GM12878 (cell line): ENCODE measurements around the gene NRXN3. TPM values are rescaled to one million over a fixed set of nuclear protein-coding genes. Genes with fewer than 3 reads are reported as not detected.

Source experiments
- ATAC-seq: fragments of 200-7000 bp; cut with Tn5 transposase; 3 replicates; pipeline ENCODE4 v1.9.1; 2020; ENCODE audit warnings: mild to moderate bottlenecking, moderate library complexity
- BruUV-seq: library from RNA; stranded (reverse); fragments of 400-500 nt; replicated peaks from 2 replicates; lab custom pipeline; 2021; lab: Mats Ljungman, UMichigan
- CTCF ChIA-PET: fragments of 300-600 bp; sonication (Branson Sonifier 250); formaldehyde crosslinking; extraction: SDS; loops from one replicate; lab custom pipeline; 2021; ENCODE audit warnings: inconsistent platforms; lab: Yijun Ruan, JAX
- POLR2A ChIA-PET: fragments of 350-600 bp; formaldehyde crosslinking; extraction: SDS; loops from one replicate; lab custom pipeline; 2021; ENCODE audit warnings: inconsistent platforms; lab: Charles Lee
- RAD21 ChIA-PET: fragments of 300-600 bp; sonication (Branson Sonifier 250); formaldehyde crosslinking; loops from one replicate; lab custom pipeline; 2023; ENCODE audit warnings: antibody characterized with exemption; ENCODE audit not compliant: unreplicated experiment; lab: Charles Lee
- SMC1A ChIA-PET: fragments of 300-600 bp; sonication (Branson Sonifier 250); formaldehyde crosslinking; loops from one replicate; lab custom pipeline; 2023; ENCODE audit not compliant: unreplicated experiment, uncharacterized antibody; lab: Charles Lee
- DNase-seq: peaks from one replicate; pipeline ENCODE4 v3.0.0-alpha.2; 2011; ENCODE audit warnings: low read depth, low spot score
- FAIRE-seq: peaks from 3 replicates; lab custom pipeline; 2011; peaks lifted over from hg19 to GRCh38; lab: Jason Lieb, UNC
- H2AFZ ChIP-seq: 2 replicates; pipeline ENCODE4 v1.6.0; 2011; ENCODE audit warnings: low read depth, low read length, control low read depth; ENCODE audit not compliant: control insufficient read depth
- H3K27ac ChIP-seq: 2 replicates; pipeline ENCODE4 v1.5.1; 2011; ENCODE audit warnings: control low read depth; ENCODE audit not compliant: control insufficient read depth, insufficient read depth
- H3K27me3 ChIP-seq, 2 experiments: replicated peaks in 1 of 2; 2 replicates each; pipeline versions ENCODE4 v1.6.0 to v1.6.1; 2011; ENCODE audit warnings: low read length in 1 of 2; ENCODE audit not compliant: control insufficient read depth in 2 of 2, insufficient read depth in 2 of 2
- H3K36me3 ChIP-seq, 2 experiments: 2 replicates each; pipeline ENCODE4 v1.5.1; 2011; ENCODE audit warnings: low read length in 1 of 2; ENCODE audit not compliant: control insufficient read depth in 2 of 2, insufficient read depth in 2 of 2
- H3K4me1 ChIP-seq: 2 replicates; pipeline ENCODE4 v1.6.1; 2011; ENCODE audit warnings: mild to moderate bottlenecking, low read length, moderate library complexity, mixed read lengths; ENCODE audit not compliant: control insufficient read depth, insufficient read depth
- H3K4me2 ChIP-seq: 2 replicates; pipeline ENCODE4 v1.6.0; 2011; ENCODE audit warnings: control low read depth; ENCODE audit not compliant: control insufficient read depth, insufficient read depth
- H3K4me3 ChIP-seq: fragments of 200-600 bp; sonication (generic); 2 replicates; pipeline ENCODE4 v1.5.1; 2016
- H3K79me2 ChIP-seq: 2 replicates; pipeline ENCODE4 v1.6.0; 2011; ENCODE audit warnings: low read length; ENCODE audit not compliant: control insufficient read depth, insufficient read depth
- H3K9ac ChIP-seq: 2 replicates; pipeline ENCODE4 v1.8.0; 2011; ENCODE audit warnings: low read length, control low read depth, mixed read lengths; ENCODE audit not compliant: control insufficient read depth, insufficient read depth
- H3K9me3 ChIP-seq: replicated peaks from 3 replicates; pipeline ENCODE4 v1.5.1; 2011; ENCODE audit warnings: mild to moderate bottlenecking, low read length; ENCODE audit not compliant: control insufficient read depth, insufficient read depth
- H4K20me1 ChIP-seq: 2 replicates; pipeline ENCODE4 v1.6.0; 2011; ENCODE audit not compliant: control insufficient read depth, insufficient read depth
- BCL11A ChIP-seq: IDR thresholded peaks from 2 replicates; pipeline ENCODE4 v1.6.1; 2011; ENCODE audit warnings: low read depth, low read length
- E2F8 ChIP-seq: fragments of 450-650 bp; IDR thresholded peaks from 2 replicates; pipeline ENCODE4 v1.6.1; 2018; ENCODE audit warnings: mild to moderate bottlenecking, low read depth, moderate library complexity; ENCODE audit not compliant: partially characterized antibody
- ELK1 ChIP-seq: IDR thresholded peaks from 2 replicates; pipeline ENCODE4 v1.6.1; 2012; ENCODE audit warnings: low read depth, low read length, improper control_type of control experiment
- HDAC2 ChIP-seq: fragments of 200-600 bp; sonication (generic); IDR thresholded peaks from 2 replicates; pipeline ENCODE4 v1.6.1; 2017
- HDAC6 ChIP-seq: fragments of 200-600 bp; sonication (generic); IDR thresholded peaks from one replicate; pipeline ENCODE4 v1.8.0; 2017; ENCODE audit warnings: antibody characterized with exemption; ENCODE audit not compliant: unreplicated experiment
- MAX ChIP-seq: IDR thresholded peaks from 2 replicates; pipeline ENCODE4 v1.6.1; 2012; ENCODE audit warnings: low read depth, low read length, improper control_type of control experiment
- NFYA ChIP-seq: IDR thresholded peaks from 2 replicates; pipeline ENCODE4 v1.6.1; 2011; ENCODE audit warnings: low read depth, mild to moderate bottlenecking, low read length, improper control_type of control experiment, borderline replicate concordance
- POU2F2 ChIP-seq: IDR thresholded peaks from 3 replicates; pipeline ENCODE4 v1.6.1; 2011; ENCODE audit warnings: low read depth, mild to moderate bottlenecking, low read length, borderline replicate concordance
- RAD51 ChIP-seq: fragments of 450-650 bp; IDR thresholded peaks from 2 replicates; pipeline ENCODE4 v1.6.1; 2016; ENCODE audit warnings: moderate library complexity, mild to moderate bottlenecking, inconsistent platforms
- SIN3A ChIP-seq: IDR thresholded peaks from 2 replicates; pipeline ENCODE4 v1.6.1; 2012; ENCODE audit warnings: low read depth, low read length, improper control_type of control experiment
- SMAD1 ChIP-seq: fragments of 450-650 bp; IDR thresholded peaks from 2 replicates; pipeline ENCODE4 v1.6.1; 2018; ENCODE audit warnings: mild to moderate bottlenecking, low read depth; ENCODE audit not compliant: partially characterized antibody
- SMARCA5 ChIP-seq: fragments of 450-650 bp; IDR thresholded peaks from 2 replicates; pipeline ENCODE4 v1.6.1; 2017; ENCODE audit warnings: mild to moderate bottlenecking
- ZNF207 ChIP-seq: fragments of 450-650 bp; IDR thresholded peaks from 2 replicates; pipeline ENCODE4 v1.6.1; 2014; ENCODE audit warnings: antibody characterized with exemption, mild to moderate bottlenecking, borderline replicate concordance
- ZNF24 ChIP-seq: fragments of 450-650 bp; IDR thresholded peaks from 2 replicates; pipeline ENCODE4 v1.6.1; 2017; ENCODE audit warnings: antibody characterized with exemption, mild to moderate bottlenecking
- WGBS: methylation state at CpG from one replicate; pipeline ENCODE4 v1.1.6; 2016; ENCODE audit warnings: low lambda C conversion rate; ENCODE audit not compliant: insufficient replicate concordance, insufficient coverage; ENCODE audit errors: missing lambda C conversion rate; 5-methylcytosine and 5-hydroxymethylcytosine counted together
- in situ Hi-C: fragments of 300-500 bp; cut with MboI; formaldehyde crosslinking; loops from 9 replicates; pipeline ENCODE4 v1.14.3; 2018; ENCODE audit warnings: mixed read lengths
- intact Hi-C: fragments of 100-400 bp; cut with micrococcal nuclease; formaldehyde crosslinking; loops from one replicate; pipeline ENCODE4 v1.14.2; 2022; ENCODE audit not compliant: unreplicated experiment
- polyA plus RNA-seq, 11 experiments: library from polyadenylated mRNA; depleted of rRNA in 4 of 11; unstranded in 6 of 11; stranded (reverse) in 5 of 11; fragments of >200 nt; fragmentation: Nextera tagmentation in 4 of 11; fragmentation: Illumina TruSeq in 1 of 11; extraction: Ambion mirVana in 4 of 11; extraction: Trizol in 1 of 11; gene quantifications; 1 replicate in 1 of 11; 2 replicates in 10 of 11; pipeline versions ENCODE4 v1.2.1 to v1.2.3, GENCODE V29; 2011 to 2016; ENCODE audit warnings: inconsistent platforms in 2 of 11, missing spikeins in 2 of 11, low read depth in 1 of 11
- total RNA-seq, 4 experiments: library from RNA; depleted of rRNA in 3 of 4; stranded (reverse); fragments of >200 nt in 3 of 4; fragmentation: Illumina TruSeq in 1 of 4; extraction: Trizol in 1 of 4; gene quantifications; 2 replicates each; pipeline versions ENCODE4 v1.2.1 to v1.2.3, GENCODE V29; 2013 to 2021

NRXN3 gene
- total and polyA plus RNA-seq, 10 of the 15 experiments (the other 5 are each of a cell fraction or from before 2014, with no cell fraction given) = 0.52 to 3.3 (median 1.4) TPM

GRCh38 chr14:79534703-79535353, 1364.7 kb downstream of the NRXN3 start:
- Histone ChIP-seq H3K9me3 (no peaks in the 10 kb centered on the region), H3K36me3 (no peaks in the 10 kb centered on the region), H3K27ac (no peak overlapping the region), H2AFZ (no peak overlapping the region), H3K4me1 (no peaks in the 10 kb centered on the region), H4K20me1 (no peaks in the 10 kb centered on the region), H3K79me2 (no peaks in the 10 kb centered on the region), H3K9ac (no peak overlapping the region), H3K4me3 (no peak overlapping the region), H3K27me3 (no peaks in the 10 kb centered on the region), H3K4me2 (no peak overlapping the region)
- no peak for FAIRE-seq
- POLR2A ChIA-PET = no interaction called here
- no peak for DNase-seq
- SMC1A ChIA-PET = no interaction called here
- TF ChIP-seq ELK1 (no peak), ZNF207 (no peak), MAX (no peak), HDAC6 (no peak)
- ATAC-seq = no peak
- 60% methylated on average over 8 of the region's 8 CpGs for WGBS
- RAD21 ChIA-PET = no interaction called here
- no TSS peak for BruUV-seq
- CTCF ChIA-PET = no interaction called here
- intact Hi-C loops (no loop called here), in situ Hi-C loops (no loop called here)

GRCh38 chr14:79540394-79540793, 1370.2 kb downstream of the NRXN3 start:
- no peak overlapping the region for H3K9ac ChIP-seq
- no peak overlapping the region for H3K27ac ChIP-seq
- H2AFZ ChIP-seq = no peak overlapping the region
- SMC1A ChIA-PET = no interaction called here
- H3K4me3 ChIP-seq = no peak overlapping the region
- no peaks in the 10 kb centered on the region for H3K9me3 ChIP-seq
- no peak overlapping the region for H3K4me2 ChIP-seq
- H3K79me2 ChIP-seq = no peaks in the 10 kb centered on the region
- no TSS peak for BruUV-seq
- H3K4me1 ChIP-seq = no peaks in the 10 kb centered on the region
- ATAC-seq = no peak
- H4K20me1 ChIP-seq = no peaks in the 10 kb centered on the region
- TF ChIP-seq RAD51 (no peak), E2F8 (no peak), SIN3A (no peak), ZNF24 (no peak), SMAD1 (no peak), HDAC2 (no peak), SMARCA5 (no peak), POU2F2 (no peak), BCL11A (no peak), NFYA (no peak)
- H3K27me3 ChIP-seq = no peaks in the 10 kb centered on the region
- FAIRE-seq = no peak
- no peaks in the 10 kb centered on the region for H3K36me3 ChIP-seq
- no peak for DNase-seq
- RAD21 ChIA-PET = no interaction called here
- 0% methylated on average over 1 of the region's 1 CpG for WGBS
- in situ Hi-C loops = no loop called here
- POLR2A ChIA-PET = no interaction called here
- intact Hi-C loops = no loop called here
- CTCF ChIA-PET = no interaction called here
